ENCODE measurements around the gene SH2D6. TPM values are rescaled to one million over a fixed set of nuclear protein-coding genes. Genes with fewer than 3 reads are reported as not detected.
"Not testable (repeated sequence)": the region's sequence is repeated elsewhere in the genome, so short reads cannot be mapped to it uniquely, and the experiment has no call there.

The SH2D6 gene
- total RNA-seq, 2 donors from 2014 or later = 4.7 to 6.3 TPM

- intact Hi-C loops (cut with DNase I, micrococcal nuclease) = no loop called here
- no peak for DNase-seq
- no peak for ATAC-seq
These were observed 63.6 kb downstream of the SH2D6 start for GRCh38 chr2:85481818-85482777.

GRCh38 chr2:85484615-85485014 is 66.1 kb downstream of the SH2D6 start:
- DNase-seq; intact Hi-C loops (cut with DNase I, micrococcal nuclease); ATAC-seq: not testable (repeated sequence)

DNA sequence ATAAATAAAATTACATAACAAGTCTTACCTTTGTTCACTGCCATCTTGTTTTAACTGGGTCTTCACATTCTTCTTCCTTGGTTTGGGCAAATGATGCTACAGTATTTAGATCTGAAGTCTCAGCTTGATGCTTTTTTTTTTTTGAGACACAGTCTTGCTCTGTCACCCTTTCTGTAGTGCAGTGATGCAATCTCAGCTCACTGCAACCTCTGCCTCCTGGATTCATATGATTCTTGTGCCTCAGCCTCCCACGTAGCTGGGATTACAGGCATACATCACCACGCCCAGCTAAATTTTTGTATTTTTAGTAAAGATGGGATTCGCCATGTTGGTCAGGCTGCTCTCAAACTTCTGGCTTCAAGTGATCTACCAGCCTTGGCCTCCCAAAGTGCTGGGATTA is 67.3 kb downstream of the SH2D6 start:
- no peak for DNase-seq
- intact Hi-C loops (cut with DNase I, micrococcal nuclease) = no loop called here
- ATAC-seq = no peak

Other genes with a start within 250 kb of the SH2D6 start
- gene TGOLN2, start 90.7 kb upstream of the SH2D6 start, total RNA-seq = 100 to 1,000 TPM; 186 to 193 TPM
- 100 to 1,000 TPM; 245 to 291 TPM for gene RETSAT, start 64.2 kb upstream of the SH2D6 start, total RNA-seq
- gene ELMOD3, start 63.9 kb upstream of the SH2D6 start, total RNA-seq = 10 to 100 TPM; 18.3 to 19.6 TPM
- 10 to 100 TPM; 97.7 to 98.2 TPM for gene CAPG, start 8.3 kb upstream of the SH2D6 start, total RNA-seq
- gene MAT2A, start 120.5 kb downstream of the SH2D6 start, total RNA-seq = 100 to 1,000 TPM; 147 to 173 TPM
- 10 to 100 TPM; 25.1 to 27.8 TPM for gene GGCX, start 142.8 kb downstream of the SH2D6 start, total RNA-seq
- 100 to 1,000 TPM; 268 to 282 TPM for gene VAMP8, start 158.9 kb downstream of the SH2D6 start, total RNA-seq
- gene VAMP5, start 165.7 kb downstream of the SH2D6 start, total RNA-seq = 10 to 100 TPM; 20.1 to 20.4 TPM
- 10 to 100 TPM; 78.8 to 84.2 TPM for gene RNF181, start 177.0 kb downstream of the SH2D6 start, total RNA-seq
- 10 to 100 TPM in 1 of 2 donors, 1 to 10 TPM in 1; 10.0 to 10.8 TPM for gene TMEM150A, start 184.0 kb downstream of the SH2D6 start, total RNA-seq
- 10 to 100 TPM; 36.1 to 44.7 TPM for gene C2orf68, start 193.4 kb downstream of the SH2D6 start, total RNA-seq
- 10 to 100 TPM; 37.2 TPM for gene USP39, start 197.5 kb downstream of the SH2D6 start, total RNA-seq
- not detected for gene SFTPB, start 249.5 kb downstream of the SH2D6 start, total RNA-seq

Data from left colon (tissue), 2 donors.